HFFc6 (cell line): ENCODE data around the gene CDH8. TPM values are rescaled to one million over a fixed set of nuclear protein-coding genes. Genes with fewer than 3 reads are reported as not detected.

Experiments
- DNase-seq: peaks from one replicate; pipeline ENCODE4 v3.0.0-alpha.2; 2018
- H3K27ac Mint-ChIP-seq: 2 replicates; pipeline ENCODE4 v1.8.0; 2020; ENCODE audit warnings: mild to moderate bottlenecking, mixed read lengths
- H3K27me3 Mint-ChIP-seq: 2 replicates; pipeline ENCODE4 v1.8.0; 2021; ENCODE audit warnings: mild to moderate bottlenecking, moderate library complexity, mixed read lengths; ENCODE audit not compliant: insufficient read depth
- H3K36me3 Mint-ChIP-seq: 2 replicates; pipeline ENCODE4 v1.8.0; 2021; ENCODE audit warnings: low read depth, mixed read lengths
- H3K4me1 Mint-ChIP-seq: 2 replicates; pipeline ENCODE4 v1.8.0; 2020; ENCODE audit warnings: low read depth, mixed read lengths
- H3K4me3 Mint-ChIP-seq: 2 replicates; pipeline ENCODE4 v1.8.0; 2020; ENCODE audit warnings: mild to moderate bottlenecking, moderate library complexity, mixed read lengths
- H3K9me3 Mint-ChIP-seq: 2 replicates; pipeline ENCODE4 v1.8.0; 2020; ENCODE audit warnings: mild to moderate bottlenecking, mixed read lengths
- CTCF ChIP-seq: fragments of 200-600 bp; sonication (generic); IDR thresholded peaks from 2 replicates; pipeline ENCODE4 v1.5.0; 2021; ENCODE audit warnings: antibody characterized with exemption, mild to moderate bottlenecking
- total RNA-seq, 6 experiments: library from RNA; stranded (reverse); fragmentation: NEBNext Ultra II Directional; extraction: Animal tissue kit (Norgen Biotek cat#: 25700); gene quantifications; 2 replicates in 1 of 6; 3 replicates in 5 of 6; pipeline ENCODE4 v1.2.3, GENCODE V29; 2021

CDH8 gene
- total RNA-seq, 6 experiments from 2014 or later = not detected

DNA sequence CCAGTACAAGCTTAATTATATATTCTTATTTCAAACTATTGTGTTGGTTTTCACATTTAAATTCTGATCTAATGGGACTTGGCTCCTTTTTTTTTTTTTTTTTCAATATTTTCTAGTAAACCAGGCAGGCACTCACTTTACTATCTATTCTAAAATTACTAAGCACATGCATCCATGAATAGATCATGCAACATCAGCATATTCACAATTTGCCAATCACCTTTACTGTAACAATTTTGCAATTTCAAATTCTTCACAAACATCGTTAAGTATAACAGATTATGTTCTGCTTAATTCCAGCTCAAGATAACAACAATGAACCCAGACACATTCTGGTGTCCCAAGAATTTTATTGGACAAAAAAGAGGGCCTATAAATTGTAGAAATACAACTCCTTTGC, 217.4 kb downstream of the CDH8 start:
- Mint-ChIP-seq H3K4me1 (no peaks in the 10 kb centered on the region), H3K4me3 (no peak overlapping the region), H3K27me3 (no peaks in the 10 kb centered on the region), H3K9me3 (peaks cover 39% of the 10 kb centered on the region), H3K36me3 (no peaks in the 10 kb centered on the region), H3K27ac (no peak overlapping the region)
- DNase-seq = no peak
- TF ChIP-seq CTCF = no peak

GRCh38 chr16:61817583-61818278, 218.5 kb downstream of the CDH8 start:
- Mint-ChIP-seq H3K4me3 (no peak overlapping the region), H3K27ac (no peak overlapping the region), H3K4me1 (no peaks in the 10 kb centered on the region), H3K9me3 (peaks cover 31% of the 10 kb centered on the region), H3K36me3 (no peaks in the 10 kb centered on the region), H3K27me3 (no peaks in the 10 kb centered on the region)
- DNase-seq = no peak
- TF ChIP-seq CTCF = no peak

- Mint-ChIP-seq H3K27ac (no peak overlapping the region), H3K27me3 (no peaks in the 10 kb centered on the region), H3K4me3 (no peak overlapping the region), H3K4me1 (no peaks in the 10 kb centered on the region), H3K36me3 (no peaks in the 10 kb centered on the region), H3K9me3 (peaks cover 19% of the 10 kb centered on the region)
- TF ChIP-seq CTCF = no peak
- no peak for DNase-seq
These were observed 221.4 kb downstream of the CDH8 start for GRCh38 chr16:61814726-61815347.

GRCh38 chr16:61813339-61813738, 222.9 kb downstream of the CDH8 start:
- peaks cover 15% of the 10 kb centered on the region; the same call in 1 of the 2 replicates for H3K9me3 Mint-ChIP-seq
- H3K27me3 Mint-ChIP-seq = no peaks in the 10 kb centered on the region
- no peaks in the 10 kb centered on the region for H3K4me1 Mint-ChIP-seq
- no peak for TF ChIP-seq CTCF
- H3K4me3 Mint-ChIP-seq = no peak overlapping the region
- DNase-seq = no peak
- H3K27ac Mint-ChIP-seq = no peak overlapping the region
- H3K36me3 Mint-ChIP-seq = no peaks in the 10 kb centered on the region

DNA sequence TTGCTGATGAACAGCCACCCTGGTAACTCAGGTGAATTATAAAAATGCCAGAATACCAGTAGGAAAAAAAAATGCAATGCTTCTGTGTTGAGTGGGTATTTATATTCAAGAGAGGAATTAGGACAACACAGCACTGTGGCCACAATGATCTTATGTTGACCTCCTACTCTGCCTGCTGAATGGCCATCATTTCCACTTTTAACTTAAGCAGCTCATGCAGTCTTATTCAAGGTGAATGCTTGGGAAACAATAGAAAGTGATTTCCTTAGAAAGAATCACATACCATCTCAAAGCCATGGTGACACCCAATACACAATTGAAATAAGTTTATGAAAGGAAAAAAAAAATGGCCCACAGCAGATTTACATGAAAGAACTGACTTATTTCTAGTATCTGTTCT, 224.0 kb downstream of the CDH8 start:
- no peaks in the 10 kb centered on the region for H3K4me1 Mint-ChIP-seq
- H3K27me3 Mint-ChIP-seq = no peaks in the 10 kb centered on the region
- H3K27ac Mint-ChIP-seq = no peak overlapping the region
- H3K36me3 Mint-ChIP-seq = no peaks in the 10 kb centered on the region
- no peak for TF ChIP-seq CTCF
- no peak overlapping the region for H3K4me3 Mint-ChIP-seq
- no peak for DNase-seq
- peaks cover 9% of the 10 kb centered on the region; the same call in 1 of the 2 replicates for H3K9me3 Mint-ChIP-seq
